ENCODE results near the gene GJA8. TPM values are rescaled to one million over a fixed set of nuclear protein-coding genes. Genes with fewer than 3 reads are reported as not detected.
"Not testable (repeated sequence)": the region's sequence is repeated elsewhere in the genome, so short reads cannot be mapped to it uniquely, and the experiment has no call there.

GJA8 gene
- total and polyA plus RNA-seq, 2 donors from 2014 or later, result 2.4 TPM; not detected in 1

DNA sequence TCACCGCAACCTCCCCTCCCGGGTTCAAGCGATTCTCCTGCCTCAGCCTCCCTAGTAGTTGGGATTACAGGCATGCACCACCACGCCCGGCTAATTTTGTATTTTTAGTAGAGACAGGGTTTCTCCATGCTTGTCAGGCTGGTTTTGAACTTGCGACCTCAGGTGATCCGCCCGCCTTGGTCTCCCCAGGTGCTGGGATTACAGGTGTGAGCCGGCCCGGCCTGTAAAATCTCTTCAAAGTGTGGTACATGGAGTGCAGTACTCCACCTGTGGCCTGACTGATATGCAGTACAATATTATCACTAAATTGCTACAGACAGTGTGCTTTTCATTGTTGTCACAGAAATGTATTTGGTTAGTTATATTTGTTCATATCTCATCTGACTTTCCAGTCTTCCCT, 25.1 kb downstream of the GJA8 start:
- H3K27ac ChIP-seq (ENCODE audit: low read depth in 2 of 2, low read length in 2 of 2); H3K4me1 ChIP-seq (ENCODE audit: control insufficient read depth in 2 of 3, insufficient read depth in 2 of 3, low read depth in 1 of 3, low read length in 3 of 3); FAIRE-seq; DNase-seq; H3K36me3 ChIP-seq (ENCODE audit: control insufficient read depth in 2 of 3, insufficient read depth in 3 of 3, low read length in 3 of 3); intact Hi-C loops (cut with DNase I); H3K9me3 ChIP-seq (ENCODE audit: control insufficient read depth in 2 of 3, insufficient read depth in 1 of 3, low read length in 3 of 3); H3K9ac ChIP-seq (ENCODE audit: low read length in 3 of 3); H3K4me3 ChIP-seq (ENCODE audit: low read length in 3 of 3); H3K27me3 ChIP-seq (ENCODE audit: control insufficient read depth, insufficient read depth, low read length): not testable (repeated sequence)

DNA sequence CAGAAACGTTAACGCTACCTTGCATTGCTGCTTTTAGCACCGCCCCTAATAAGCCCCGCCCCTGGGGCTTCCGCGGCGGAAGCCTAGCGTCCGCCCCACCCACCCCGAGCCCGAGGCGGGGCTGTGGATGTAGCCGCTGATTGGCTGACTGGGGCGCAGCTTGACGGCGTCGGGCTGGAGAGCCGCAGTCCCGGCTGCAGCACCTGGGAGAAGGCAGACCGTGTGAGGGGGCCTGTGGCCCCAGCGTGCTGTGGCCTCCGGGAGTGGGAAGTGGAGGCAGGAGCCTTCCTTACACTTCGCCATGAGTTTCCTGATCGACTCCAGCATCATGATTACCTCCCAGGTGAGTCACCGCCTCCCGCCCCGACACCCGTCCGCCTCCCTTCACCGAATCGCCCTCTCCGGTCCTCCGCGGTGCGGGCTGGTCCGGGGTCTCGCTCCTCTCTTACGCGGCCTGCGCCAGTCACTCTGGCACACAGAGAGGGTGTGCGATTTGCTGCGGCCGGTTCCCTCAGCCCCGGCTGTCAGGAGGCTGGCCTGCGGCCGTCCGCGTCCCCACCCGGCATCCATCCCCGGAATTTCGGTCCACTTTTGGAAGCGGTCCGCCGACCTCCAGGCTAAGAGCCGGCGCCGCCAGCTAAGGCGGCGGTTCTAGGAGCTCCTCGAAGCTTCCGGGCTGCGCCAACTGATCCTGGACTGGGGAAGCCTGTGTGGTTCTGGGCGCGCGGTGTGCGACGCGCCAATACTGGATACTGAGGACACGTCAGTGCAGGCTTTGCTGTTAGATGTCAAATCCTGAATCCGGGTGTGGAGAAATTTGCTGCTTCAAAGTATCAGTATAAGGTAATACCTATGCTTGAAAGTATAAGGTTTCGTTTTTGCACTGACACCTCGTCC, 25.9 kb downstream of the GJA8 start, which contains the start of gene GPR89B:
Gene GPR89B, plus strand, starts transcription at position 185 of the 897 bp plus-strand sequence. Its CDS starts 117 bp downstream, at position 302.
- intact Hi-C loops (cut with DNase I); H3K36me3 ChIP-seq (ENCODE audit: control insufficient read depth in 2 of 3, insufficient read depth in 3 of 3, low read length in 3 of 3); FAIRE-seq; H3K4me1 ChIP-seq (ENCODE audit: control insufficient read depth in 2 of 3, insufficient read depth in 2 of 3, low read depth in 1 of 3, low read length in 3 of 3); H3K27me3 ChIP-seq (ENCODE audit: control insufficient read depth, insufficient read depth, low read length); H3K9me3 ChIP-seq (ENCODE audit: control insufficient read depth in 2 of 3, insufficient read depth in 1 of 3, low read length in 3 of 3): not testable (repeated sequence)
- H3K9ac ChIP-seq (ENCODE audit: low read length in 3 of 3), result peak within 1 kb of the TSS; percentile 62 to 77 (median 65)
- H3K27ac ChIP-seq (ENCODE audit: low read depth in 2 of 2, low read length in 2 of 2), result peak within 1 kb of the TSS; percentile 76 to 88
- H3K4me3 ChIP-seq (ENCODE audit: low read length in 3 of 3), result peak within 1 kb of the TSS; percentile 73 to 79 (median 78)
- DNase-seq, result peak; percentile 94 to 97 (median 96)

- intact Hi-C loops (cut with DNase I); H3K27ac ChIP-seq (ENCODE audit: low read depth in 2 of 2, low read length in 2 of 2); FAIRE-seq: not testable (repeated sequence)
Observed at GRCh38 chr1:147931137-147931536, 28.5 kb downstream of the GJA8 start.

DNA sequence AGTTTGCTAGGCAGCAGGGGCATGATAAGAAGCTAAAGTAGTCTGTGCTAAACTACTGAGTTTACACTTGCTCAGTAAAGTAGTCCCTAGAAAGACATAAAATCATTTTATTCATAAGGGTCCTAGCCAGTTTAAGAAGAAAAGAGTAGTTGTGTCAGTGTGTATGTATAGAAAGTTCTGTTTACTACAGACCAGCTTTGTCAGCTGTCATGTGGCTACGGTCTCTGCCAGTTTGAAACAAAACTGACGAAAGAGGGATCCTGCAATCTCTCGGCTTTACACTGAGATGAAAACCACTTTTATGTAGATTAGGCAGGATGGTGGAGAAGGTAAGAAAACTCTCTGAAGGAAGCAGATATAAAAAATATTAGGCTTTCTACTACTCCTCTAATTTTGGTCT, 32.7 kb downstream of the GJA8 start:
- H3K9ac ChIP-seq (ENCODE audit: low read length in 3 of 3); H3K27ac ChIP-seq (ENCODE audit: low read depth in 2 of 2, low read length in 2 of 2); DNase-seq; intact Hi-C loops (cut with DNase I); H3K4me1 ChIP-seq (ENCODE audit: control insufficient read depth in 2 of 3, insufficient read depth in 2 of 3, low read depth in 1 of 3, low read length in 3 of 3); H3K27me3 ChIP-seq (ENCODE audit: control insufficient read depth, insufficient read depth, low read length); H3K9me3 ChIP-seq (ENCODE audit: control insufficient read depth in 2 of 3, insufficient read depth in 1 of 3, low read length in 3 of 3); H3K36me3 ChIP-seq (ENCODE audit: control insufficient read depth in 2 of 3, insufficient read depth in 3 of 3, low read length in 3 of 3); H3K4me3 ChIP-seq (ENCODE audit: low read length in 3 of 3); FAIRE-seq: not testable (repeated sequence)

More at GRCh38 chr1:147931137-147931536, 28.5 kb downstream of the GJA8 start:
- not testable (repeated sequence) for H3K36me3 ChIP-seq (ENCODE audit: control insufficient read depth in 2 of 3, insufficient read depth in 3 of 3, low read length in 3 of 3); H3K9me3 ChIP-seq (ENCODE audit: control insufficient read depth in 2 of 3, insufficient read depth in 1 of 3, low read length in 3 of 3); H3K4me1 ChIP-seq (ENCODE audit: control insufficient read depth in 2 of 3, insufficient read depth in 2 of 3, low read depth in 1 of 3, low read length in 3 of 3); H3K4me3 ChIP-seq (ENCODE audit: low read length in 3 of 3); DNase-seq; H3K9ac ChIP-seq (ENCODE audit: low read length in 3 of 3); H3K27me3 ChIP-seq (ENCODE audit: control insufficient read depth, insufficient read depth, low read length)

DNA sequence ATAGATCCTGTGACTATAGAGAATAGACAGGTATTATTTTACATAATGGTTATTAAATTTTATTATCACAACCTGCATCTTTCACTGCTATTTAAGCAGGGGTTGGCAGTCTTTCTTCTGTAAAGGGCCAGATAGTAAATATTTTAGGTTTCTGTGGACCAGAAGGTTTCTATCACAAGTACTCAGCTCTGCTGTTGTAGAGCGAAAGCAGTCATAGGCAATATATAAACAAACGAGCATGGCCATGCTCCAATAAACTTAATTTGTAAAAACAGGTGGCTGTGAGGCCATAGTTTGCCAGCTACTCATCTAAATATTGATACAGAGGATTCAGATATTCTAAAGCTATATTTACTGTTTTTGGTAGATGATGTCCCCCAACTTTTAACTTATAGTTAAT, 37.9 kb downstream of the GJA8 start:
- H3K9me3 ChIP-seq (ENCODE audit: control insufficient read depth in 2 of 3, insufficient read depth in 1 of 3, low read length in 3 of 3); H3K4me3 ChIP-seq (ENCODE audit: low read length in 3 of 3); H3K9ac ChIP-seq (ENCODE audit: low read length in 3 of 3); DNase-seq; H3K4me1 ChIP-seq (ENCODE audit: control insufficient read depth in 2 of 3, insufficient read depth in 2 of 3, low read depth in 1 of 3, low read length in 3 of 3); FAIRE-seq; intact Hi-C loops (cut with DNase I); H3K27me3 ChIP-seq (ENCODE audit: control insufficient read depth, insufficient read depth, low read length); H3K27ac ChIP-seq (ENCODE audit: low read depth in 2 of 2, low read length in 2 of 2); H3K36me3 ChIP-seq (ENCODE audit: control insufficient read depth in 2 of 3, insufficient read depth in 3 of 3, low read length in 3 of 3): not testable (repeated sequence)

DNA sequence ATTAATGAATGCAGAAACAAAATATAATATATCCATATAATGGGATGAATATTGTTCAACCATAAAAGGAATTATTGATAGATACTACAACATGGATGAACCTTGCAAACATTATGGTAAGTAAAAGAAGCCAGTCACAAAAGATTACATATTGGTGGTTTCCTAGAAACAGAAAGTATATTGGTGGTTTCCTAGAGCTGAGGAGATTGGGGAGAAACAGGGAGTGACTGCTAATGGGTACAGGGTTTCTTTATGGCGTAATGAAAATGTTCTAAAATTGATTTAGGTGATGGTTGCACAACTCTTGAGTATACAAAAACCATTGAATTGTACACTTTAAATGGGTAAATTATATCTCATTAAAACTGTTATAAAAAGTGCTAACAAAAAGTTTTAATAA, 40.0 kb downstream of the GJA8 start:
- H3K4me1 ChIP-seq (ENCODE audit: control insufficient read depth in 2 of 3, insufficient read depth in 2 of 3, low read depth in 1 of 3, low read length in 3 of 3); intact Hi-C loops (cut with DNase I); H3K9me3 ChIP-seq (ENCODE audit: control insufficient read depth in 2 of 3, insufficient read depth in 1 of 3, low read length in 3 of 3); FAIRE-seq; H3K27ac ChIP-seq (ENCODE audit: low read depth in 2 of 2, low read length in 2 of 2); H3K9ac ChIP-seq (ENCODE audit: low read length in 3 of 3); DNase-seq; H3K27me3 ChIP-seq (ENCODE audit: control insufficient read depth, insufficient read depth, low read length); H3K4me3 ChIP-seq (ENCODE audit: low read length in 3 of 3); H3K36me3 ChIP-seq (ENCODE audit: control insufficient read depth in 2 of 3, insufficient read depth in 3 of 3, low read length in 3 of 3): not testable (repeated sequence)

DNA sequence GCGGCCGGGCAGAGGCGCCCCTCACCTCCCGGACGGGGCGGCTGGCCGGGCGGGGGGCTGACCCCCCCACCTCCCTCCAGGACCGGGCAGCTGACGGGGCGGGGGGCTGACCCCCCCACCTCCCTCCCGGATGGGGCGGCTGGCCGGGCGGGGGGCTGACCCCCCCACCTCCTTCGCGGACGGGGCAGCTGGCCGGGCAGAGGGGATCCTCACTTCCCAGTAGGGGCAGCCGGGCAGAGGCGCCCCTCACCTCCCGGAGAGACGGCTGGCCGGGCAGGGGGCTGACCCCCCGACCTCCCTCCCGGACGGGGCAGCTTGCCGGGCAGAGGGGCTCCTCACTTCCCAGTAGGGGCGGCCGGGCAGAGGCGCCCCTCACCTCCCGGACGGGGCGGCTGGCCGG, 46.9 kb downstream of the GJA8 start:
- intact Hi-C loops (cut with DNase I); H3K4me1 ChIP-seq (ENCODE audit: control insufficient read depth in 2 of 3, insufficient read depth in 2 of 3, low read depth in 1 of 3, low read length in 3 of 3); FAIRE-seq; H3K9me3 ChIP-seq (ENCODE audit: control insufficient read depth in 2 of 3, insufficient read depth in 1 of 3, low read length in 3 of 3); H3K36me3 ChIP-seq (ENCODE audit: control insufficient read depth in 2 of 3, insufficient read depth in 3 of 3, low read length in 3 of 3); H3K27me3 ChIP-seq (ENCODE audit: control insufficient read depth, insufficient read depth, low read length); H3K9ac ChIP-seq (ENCODE audit: low read length in 3 of 3); H3K27ac ChIP-seq (ENCODE audit: low read depth in 2 of 2, low read length in 2 of 2); H3K4me3 ChIP-seq (ENCODE audit: low read length in 3 of 3): not testable (repeated sequence)
- DNase-seq, result peak in 1 of 5 donors; percentile 51
